ENCODE results near the gene PLET1.

DNA sequence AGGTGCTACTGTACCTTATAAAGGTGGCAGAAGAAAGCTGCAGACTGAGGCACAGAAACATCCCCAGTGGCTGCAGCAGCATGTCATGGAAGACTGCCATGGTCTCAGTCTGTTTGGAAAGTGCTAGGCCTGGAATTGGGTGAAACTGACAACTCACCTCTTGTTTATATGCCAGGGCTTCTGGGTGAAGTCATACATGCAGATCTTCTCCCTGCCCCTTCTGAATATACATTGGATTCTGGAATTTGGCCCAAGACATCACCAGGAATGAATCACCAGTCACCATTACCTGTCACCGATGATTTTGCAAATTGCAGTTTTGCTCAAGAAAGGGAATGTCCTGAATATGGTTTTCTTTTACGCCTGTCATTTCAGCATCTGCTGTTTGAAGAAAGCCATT, at the start of gene PLET1:
- TF ChIP-seq POLR2A (IDR thresholded peaks at IDR 0.05; ENCODE audit: low read depth, low read length) (no peak), POLR2AphosphoS5 (IDR thresholded peaks at IDR 0.05; ENCODE audit: low read depth, low read length) (no peak), TAF1 (IDR thresholded peaks at IDR 0.05; ENCODE audit: borderline replicate concordance, low read depth, low read length) (no peak)

Data from GM12892 (cell line).